Measurements from ENCODE around the gene TMEM238. TPM values are rescaled to one million over a fixed set of nuclear protein-coding genes. Genes with fewer than 3 reads are reported as not detected.
"Not testable (repeated sequence)": the region's sequence is repeated elsewhere in the genome, so short reads cannot be mapped to it uniquely, and the experiment has no call there.

The TMEM238 gene
- total and polyA plus RNA-seq, 5 donors from 2014 or later, result 0.42 to 15.9 (median 1.1) TPM

GRCh38 chr19:55407800-55408532 lies 23.9 kb upstream of the TMEM238 start:
- Histone ChIP-seq H3K27me3 (ENCODE audit: control insufficient read depth, insufficient read depth, low read length) (no peaks in the 10 kb centered on the region), H3K9me3 (ENCODE audit: control insufficient read depth in 2 of 2, low read length in 2 of 2) (peaks cover 2 to 7% of the 10 kb centered on the region in 2 experiments), H3K36me3 (ENCODE audit: control insufficient read depth, insufficient read depth, low read length) (peaks cover 6% of the 10 kb centered on the region), H3K4me3 (ENCODE audit: low read depth, low read length) (peak overlapping the region; percentile 88), H3K4me1 (ENCODE audit: control insufficient read depth, insufficient read depth, low read length, poor library complexity, severe bottlenecking) (peaks cover 24% of the 10 kb centered on the region), H3K27ac (ENCODE audit: insufficient read depth, low read length, poor library complexity, severe bottlenecking) (peak overlapping the region; percentile 100)
- peak overlapping the region; percentile 99 to 100 (median 99) for H3K27ac Mint-ChIP-seq
- peak; percentile 95 to 100 (median 98) for DNase-seq
- peak overlapping the region; percentile 90 to 97 (median 94) for H3K4me3 Mint-ChIP-seq
- H3K36me3 Mint-ChIP-seq, result peaks cover 15% of the 10 kb centered on the region
- peak; percentile 93 to 94 for ATAC-seq (ENCODE audit: low read depth in 2 of 2)
- H3K9me3 Mint-ChIP-seq, result peaks cover 0 to 8% (median 5%) of the 10 kb centered on the region in 7 donors
- H3K27me3 Mint-ChIP-seq, result peaks cover 9% of the 10 kb centered on the region
- H3K4me1 Mint-ChIP-seq, result peaks cover 9 to 33% (median 26%) of the 10 kb centered on the region in 4 donors

- ATAC-seq (ENCODE audit: low read depth in 2 of 2), result peak in 1 of 2 donors; percentile 0
- not testable (repeated sequence) for H3K27me3 ChIP-seq (ENCODE audit: control insufficient read depth, insufficient read depth, low read length); H3K27me3 Mint-ChIP-seq; DNase-seq; H3K9me3 ChIP-seq (ENCODE audit: control insufficient read depth in 2 of 2, low read length in 2 of 2); H3K9me3 Mint-ChIP-seq
- Histone ChIP-seq H3K4me3 (ENCODE audit: low read depth, low read length) (peak within 1 kb of the TSS; percentile 88), H3K36me3 (ENCODE audit: control insufficient read depth, insufficient read depth, low read length) (peaks cover 11% of the 10 kb centered on the region), H3K27ac (ENCODE audit: insufficient read depth, low read length, poor library complexity, severe bottlenecking) (peak within 1 kb of the TSS; percentile 100), H3K4me1 (ENCODE audit: control insufficient read depth, insufficient read depth, low read length, poor library complexity, severe bottlenecking) (peaks cover 24% of the 10 kb centered on the region)
- H3K27ac Mint-ChIP-seq, result peak within 1 kb of the TSS; percentile 99 to 100 (median 99)
- peaks cover 9 to 33% (median 27%) of the 10 kb centered on the region in 4 donors for H3K4me1 Mint-ChIP-seq
- H3K4me3 Mint-ChIP-seq, result peak within 1 kb of the TSS; percentile 90 to 97 (median 94)
- peaks cover 18% of the 10 kb centered on the region for H3K36me3 Mint-ChIP-seq
Measured at GRCh38 chr19:55407550-55407799, 23.4 kb upstream of the TMEM238 start, which contains the start of gene UBE2S. Gene UBE2S, minus strand, starts transcription at chr19:55407788. Its CDS starts 199 bp downstream, at chr19:55407589.

GRCh38 chr19:55406826-55407549 lies 22.9 kb upstream of the TMEM238 start:
- Histone ChIP-seq H3K36me3 (ENCODE audit: control insufficient read depth, insufficient read depth, low read length) (peaks cover 15% of the 10 kb centered on the region), H3K27me3 (ENCODE audit: control insufficient read depth, insufficient read depth, low read length) (no peaks in the 10 kb centered on the region), H3K27ac (ENCODE audit: insufficient read depth, low read length, poor library complexity, severe bottlenecking) (peak overlapping the region; percentile 100), H3K4me1 (ENCODE audit: control insufficient read depth, insufficient read depth, low read length, poor library complexity, severe bottlenecking) (peaks cover 24% of the 10 kb centered on the region), H3K9me3 (ENCODE audit: control insufficient read depth in 2 of 2, low read length in 2 of 2) (peaks cover 2 to 7% of the 10 kb centered on the region in 2 experiments), H3K4me3 (ENCODE audit: low read depth, low read length) (peak overlapping the region; percentile 35)
- Mint-ChIP-seq H3K36me3 (peaks cover 20% of the 10 kb centered on the region), H3K27ac (peak overlapping the region; percentile 52 to 99 (median 76)), H3K27me3 (peaks cover 9% of the 10 kb centered on the region), H3K9me3 (peaks cover 0 to 8% (median 5%) of the 10 kb centered on the region in 7 donors), H3K4me1 (peaks cover 9 to 33% (median 27%) of the 10 kb centered on the region in 4 donors), H3K4me3 (peak overlapping the region; percentile 84 to 90 (median 88))
- ATAC-seq (ENCODE audit: low read depth in 2 of 2) (no peak), DNase-seq (peak in 2 of 3 donors; percentile 28 to 43)

- H3K9me3 Mint-ChIP-seq, result peaks cover 0 to 8% (median 5%) of the 10 kb centered on the region in 7 donors
- peaks cover 20% of the 10 kb centered on the region for H3K36me3 ChIP-seq (ENCODE audit: control insufficient read depth, insufficient read depth, low read length)
- H3K27ac ChIP-seq (ENCODE audit: insufficient read depth, low read length, poor library complexity, severe bottlenecking), result peak overlapping the region; percentile 25
- peaks cover 24% of the 10 kb centered on the region for H3K4me1 ChIP-seq (ENCODE audit: control insufficient read depth, insufficient read depth, low read length, poor library complexity, severe bottlenecking)
- peak overlapping the region; percentile 84 to 90 (median 88) for H3K4me3 Mint-ChIP-seq
- H3K27me3 ChIP-seq (ENCODE audit: control insufficient read depth, insufficient read depth, low read length), result no peaks in the 10 kb centered on the region
- H3K27ac Mint-ChIP-seq, result peak overlapping the region; percentile 36 to 87 (median 76)
- H3K9me3 ChIP-seq (ENCODE audit: control insufficient read depth in 2 of 2, low read length in 2 of 2), result peaks cover 2 to 7% of the 10 kb centered on the region in 2 experiments
- peaks cover 9 to 33% (median 27%) of the 10 kb centered on the region in 4 donors for H3K4me1 Mint-ChIP-seq
- peak overlapping the region; percentile 35 for H3K4me3 ChIP-seq (ENCODE audit: low read depth, low read length)
- peaks cover 23% of the 10 kb centered on the region for H3K36me3 Mint-ChIP-seq
- no peak for DNase-seq
- H3K27me3 Mint-ChIP-seq, result peaks cover 9% of the 10 kb centered on the region
- ATAC-seq (ENCODE audit: low read depth in 2 of 2), result no peak
Measured at GRCh38 chr19:55406091-55406825, 22.2 kb upstream of the TMEM238 start.

- Histone ChIP-seq H3K4me3 (ENCODE audit: low read depth, low read length) (peak overlapping the region; percentile 35), H3K4me1 (ENCODE audit: control insufficient read depth, insufficient read depth, low read length, poor library complexity, severe bottlenecking) (peaks cover 24% of the 10 kb centered on the region), H3K9me3 (ENCODE audit: control insufficient read depth in 2 of 2, low read length in 2 of 2) (peaks cover 2 to 7% of the 10 kb centered on the region in 2 experiments), H3K27me3 (ENCODE audit: control insufficient read depth, insufficient read depth, low read length) (no peaks in the 10 kb centered on the region), H3K36me3 (ENCODE audit: control insufficient read depth, insufficient read depth, low read length) (peaks cover 25% of the 10 kb centered on the region), H3K27ac (ENCODE audit: insufficient read depth, low read length, poor library complexity, severe bottlenecking) (no peak overlapping the region)
- Mint-ChIP-seq H3K27ac (peak overlapping the region; percentile 36 to 84 (median 49)), H3K9me3 (peaks cover 0 to 8% (median 5%) of the 10 kb centered on the region in 7 donors), H3K36me3 (peaks cover 23% of the 10 kb centered on the region), H3K4me1 (peaks cover 9 to 33% (median 27%) of the 10 kb centered on the region in 4 donors), H3K4me3 (peak overlapping the region; percentile 84 to 90 (median 88)), H3K27me3 (peaks cover 9% of the 10 kb centered on the region)
- DNase-seq (no peak), ATAC-seq (ENCODE audit: low read depth in 2 of 2) (no peak)
Measured at GRCh38 chr19:55405638-55406037, 21.5 kb upstream of the TMEM238 start.

GRCh38 chr19:55402509-55402908 lies 18.4 kb upstream of the TMEM238 start:
- ATAC-seq (ENCODE audit: low read depth in 2 of 2) (no peak), DNase-seq (no peak)
- H3K4me3 Mint-ChIP-seq, result peak overlapping the region in 1 of 4 donors; percentile 38
- H3K36me3 Mint-ChIP-seq, result peaks cover 23% of the 10 kb centered on the region
- Histone ChIP-seq H3K36me3 (ENCODE audit: control insufficient read depth, insufficient read depth, low read length) (peaks cover 30% of the 10 kb centered on the region), H3K27me3 (ENCODE audit: control insufficient read depth, insufficient read depth, low read length) (no peaks in the 10 kb centered on the region), H3K27ac (ENCODE audit: insufficient read depth, low read length, poor library complexity, severe bottlenecking) (no peak overlapping the region), H3K4me3 (ENCODE audit: low read depth, low read length) (no peak overlapping the region), H3K9me3 (ENCODE audit: control insufficient read depth in 2 of 2, low read length in 2 of 2) (no peaks in the 10 kb centered on the region), H3K4me1 (ENCODE audit: control insufficient read depth, insufficient read depth, low read length, poor library complexity, severe bottlenecking) (peaks cover 27% of the 10 kb centered on the region)
- H3K4me1 Mint-ChIP-seq, result peaks cover 17 to 34% (median 25%) of the 10 kb centered on the region in 4 donors
- no peak overlapping the region for H3K27ac Mint-ChIP-seq
- H3K9me3 Mint-ChIP-seq, result no peaks in the 10 kb centered on the region
- H3K27me3 Mint-ChIP-seq, result peaks cover 5% of the 10 kb centered on the region

GRCh38 chr19:55401390-55401789 lies 17.3 kb upstream of the TMEM238 start:
- Histone ChIP-seq H3K4me1 (ENCODE audit: control insufficient read depth, insufficient read depth, low read length, poor library complexity, severe bottlenecking) (peaks cover 17% of the 10 kb centered on the region), H3K36me3 (ENCODE audit: control insufficient read depth, insufficient read depth, low read length) (peaks cover 30% of the 10 kb centered on the region)
- not testable (repeated sequence) for H3K27me3 ChIP-seq (ENCODE audit: control insufficient read depth, insufficient read depth, low read length); H3K9me3 ChIP-seq (ENCODE audit: control insufficient read depth in 2 of 2, low read length in 2 of 2); H3K4me3 Mint-ChIP-seq; H3K4me3 ChIP-seq (ENCODE audit: low read depth, low read length); DNase-seq; H3K27me3 Mint-ChIP-seq; H3K27ac ChIP-seq (ENCODE audit: insufficient read depth, low read length, poor library complexity, severe bottlenecking); H3K9me3 Mint-ChIP-seq; ATAC-seq (ENCODE audit: low read depth in 2 of 2); H3K27ac Mint-ChIP-seq
- Mint-ChIP-seq H3K4me1 (peaks cover 14 to 28% (median 20%) of the 10 kb centered on the region in 4 donors), H3K36me3 (peaks cover 22% of the 10 kb centered on the region)
